GM12878 (cell line): ENCODE data around the gene VANGL1.

Experiments used
- CHD2 ChIP-seq: IDR thresholded peaks from 2 replicates; pipeline ENCODE4 v1.6.1; 2011; ENCODE audit warnings: low read depth, low read length, improper control_type of control experiment, borderline replicate concordance
- CREM ChIP-seq: IDR thresholded peaks from 2 replicates; pipeline ENCODE4 v1.6.1; 2014; ENCODE audit warnings: antibody characterized with exemption, low read depth
- EP300 ChIP-seq, 2 experiments: fragments of 150-350 bp in 1 of 2; IDR thresholded peaks; 2 replicates each; pipeline ENCODE4 v1.6.1; 2011 to 2012; ENCODE audit warnings: low read depth in 2 of 2, low read length in 2 of 2, borderline replicate concordance in 1 of 2, improper control_type of control experiment in 1 of 2, inconsistent platforms in 1 of 2; ENCODE audit not compliant: control insufficient read depth in 1 of 2
- EZH2 ChIP-seq: IDR thresholded peaks from 2 replicates; pipeline ENCODE4 v1.6.1; 2012; ENCODE audit warnings: low read depth, mild to moderate bottlenecking, control low read depth, inconsistent platforms, low read length, borderline replicate concordance; ENCODE audit not compliant: control insufficient read depth
- GABPA ChIP-seq: IDR thresholded peaks from 2 replicates; pipeline ENCODE4 v1.6.1; 2014; ENCODE audit warnings: antibody characterized with exemption, low read depth, mild to moderate bottlenecking, inconsistent platforms
- POLR2AphosphoS5 ChIP-seq: IDR thresholded peaks from 2 replicates; pipeline ENCODE4 v1.6.1; 2011; ENCODE audit warnings: mild to moderate bottlenecking, low read length, inconsistent platforms
- SMARCA5 ChIP-seq: fragments of 450-650 bp; IDR thresholded peaks from 2 replicates; pipeline ENCODE4 v1.6.1; 2017; ENCODE audit warnings: mild to moderate bottlenecking
- SREBF2 ChIP-seq: IDR thresholded peaks from 2 replicates; pipeline ENCODE4 v1.6.1; 2012; ENCODE audit warnings: mild to moderate bottlenecking, low read length
- TF ChIP-seq, protein P1 (sequence below), 3 experiments: IDR thresholded peaks in 2 of 3; conservative IDR thresholded peaks in 1 of 3; 2 replicates each; pipeline ENCODE4 v1.5.1; 2011; ENCODE audit warnings: low read depth in 3 of 3, low read length in 3 of 3, mild to moderate bottlenecking in 3 of 3, control low read depth in 2 of 3, moderate library complexity in 2 of 3, inconsistent platforms in 1 of 3, mixed read lengths in 1 of 3; ENCODE audit not compliant: control insufficient read depth in 2 of 3, insufficient read depth in 1 of 3; ENCODE audit errors: extremely low read depth in 1 of 3

DNA sequence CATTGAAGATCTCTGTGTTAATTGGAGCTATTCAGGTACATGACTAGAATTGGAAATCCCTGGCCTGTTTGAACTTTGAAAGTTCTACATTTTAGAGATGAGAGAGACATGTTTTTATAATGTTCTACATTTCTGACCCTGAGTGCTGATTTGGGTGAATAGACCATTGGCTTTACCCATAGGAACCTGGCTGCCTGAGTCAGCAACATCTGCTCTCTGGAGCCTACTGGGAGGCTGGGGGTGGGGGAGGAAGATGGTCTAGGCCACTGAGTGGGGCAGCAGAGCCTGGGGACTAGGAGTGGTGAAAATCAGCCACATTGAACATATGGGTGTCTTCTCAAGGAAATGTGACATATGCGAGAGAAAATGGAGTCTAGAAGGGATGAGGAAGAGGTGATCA is 1.4 kb upstream of the VANGL1 start:
- TF ChIP-seq POLR2AphosphoS5 (no peak), EP300 (IDR thresholded peaks at IDR 0.05; ENCODE audit: borderline replicate concordance in 1 of 2, control insufficient read depth in 1 of 2, low read depth in 2 of 2, low read length in 2 of 2) (no peak), CHD2 (no peak), CREM (no peak), GABPA (no peak), SMARCA5 (no peak), EZH2 (no peak), SREBF2 (no peak)
- TF ChIP-seq, protein P1, sequence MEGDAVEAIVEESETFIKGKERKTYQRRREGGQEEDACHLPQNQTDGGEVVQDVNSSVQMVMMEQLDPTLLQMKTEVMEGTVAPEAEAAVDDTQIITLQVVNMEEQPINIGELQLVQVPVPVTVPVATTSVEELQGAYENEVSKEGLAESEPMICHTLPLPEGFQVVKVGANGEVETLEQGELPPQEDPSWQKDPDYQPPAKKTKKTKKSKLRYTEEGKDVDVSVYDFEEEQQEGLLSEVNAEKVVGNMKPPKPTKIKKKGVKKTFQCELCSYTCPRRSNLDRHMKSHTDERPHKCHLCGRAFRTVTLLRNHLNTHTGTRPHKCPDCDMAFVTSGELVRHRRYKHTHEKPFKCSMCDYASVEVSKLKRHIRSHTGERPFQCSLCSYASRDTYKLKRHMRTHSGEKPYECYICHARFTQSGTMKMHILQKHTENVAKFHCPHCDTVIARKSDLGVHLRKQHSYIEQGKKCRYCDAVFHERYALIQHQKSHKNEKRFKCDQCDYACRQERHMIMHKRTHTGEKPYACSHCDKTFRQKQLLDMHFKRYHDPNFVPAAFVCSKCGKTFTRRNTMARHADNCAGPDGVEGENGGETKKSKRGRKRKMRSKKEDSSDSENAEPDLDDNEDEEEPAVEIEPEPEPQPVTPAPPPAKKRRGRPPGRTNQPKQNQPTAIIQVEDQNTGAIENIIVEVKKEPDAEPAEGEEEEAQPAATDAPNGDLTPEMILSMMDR (IDR thresholded peaks at IDR 0.05 in 2 of 3, conservative IDR thresholded peaks at IDR 0.05 in 1 of 3; ENCODE audit: control insufficient read depth in 2 of 3, extremely low read depth in 1 of 3, insufficient read depth in 1 of 3, low read depth in 3 of 3, low read length in 3 of 3), result no peak
